PFSK-1 (cell line): ENCODE results near the gene ILDR2.

Source experiments
- FOXP2 ChIP-seq: optimal IDR thresholded peaks from 2 replicates; pipeline ENCODE3; 2011; ENCODE audit warnings: borderline replicate concordance, control low read depth, inconsistent platforms; ENCODE audit not compliant: insufficient read depth; ENCODE audit errors: extremely low read length, extremely low read depth
- POLR2AphosphoS5 ChIP-seq: IDR thresholded peaks from 2 replicates; pipeline ENCODE4 v1.6.1; 2012; ENCODE audit warnings: low read depth, mild to moderate bottlenecking, control low read depth, low read length, moderate library complexity
- SIN3A ChIP-seq: IDR thresholded peaks from 2 replicates; pipeline ENCODE4 v1.6.1; 2012; ENCODE audit warnings: mild to moderate bottlenecking, low read length, moderate library complexity, borderline replicate concordance; ENCODE audit not compliant: insufficient read depth
- TAF1 ChIP-seq: IDR thresholded peaks from 2 replicates; pipeline ENCODE4 v1.6.1; 2012; ENCODE audit warnings: low read length, control low read depth, borderline replicate concordance; ENCODE audit not compliant: insufficient read depth
- TF ChIP-seq, protein P1 (sequence below), 2 experiments: IDR thresholded peaks; 2 replicates each; pipeline versions ENCODE4 v1.6.1 to v1.8.0; 2011 to 2012; ENCODE audit warnings: low read depth in 2 of 2, low read length in 2 of 2, control low read depth in 1 of 2, inconsistent platforms in 1 of 2, mild to moderate bottlenecking in 1 of 2, moderate library complexity in 1 of 2; ENCODE audit not compliant: insufficient read depth in 1 of 2

The ILDR2 gene

DNA sequence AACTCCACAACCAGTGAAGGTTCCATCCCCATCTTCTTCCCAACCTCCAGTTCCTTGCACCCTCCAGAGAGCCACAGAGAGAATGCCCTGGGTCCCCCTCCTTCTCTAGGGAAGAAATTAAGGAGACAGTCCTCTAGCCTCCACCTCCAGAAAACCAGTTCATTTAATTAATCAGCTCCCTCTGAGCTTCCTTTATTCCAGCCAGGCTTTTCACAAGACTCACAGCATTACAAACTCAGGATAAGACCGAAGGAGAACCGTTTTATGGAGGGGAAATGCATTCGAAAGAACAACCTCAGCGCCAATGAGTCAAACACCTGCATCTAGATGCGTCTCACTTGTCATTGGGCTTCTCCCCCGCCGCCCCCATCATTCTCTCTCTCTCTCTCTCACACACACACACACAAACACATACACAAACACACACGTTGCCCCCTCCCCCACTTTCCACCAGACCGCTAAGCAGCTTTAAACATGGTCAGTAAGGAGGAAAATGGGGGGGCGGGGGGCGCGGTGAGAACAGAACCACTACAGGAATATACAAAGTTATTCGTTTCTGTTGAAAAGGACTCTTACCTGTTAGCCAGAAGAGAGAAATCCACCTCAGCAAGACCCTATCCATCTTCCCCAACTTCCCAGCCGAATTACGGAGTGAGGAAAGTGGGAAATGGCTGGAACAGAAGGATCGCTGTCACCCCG is 544 bp downstream of the ILDR2 start:
- TF ChIP-seq FOXP2 = no peak
- TF ChIP-seq TAF1 = no peak
- no peak for TF ChIP-seq POLR2AphosphoS5
- TF ChIP-seq SIN3A = no peak
- TF ChIP-seq, protein P1, sequence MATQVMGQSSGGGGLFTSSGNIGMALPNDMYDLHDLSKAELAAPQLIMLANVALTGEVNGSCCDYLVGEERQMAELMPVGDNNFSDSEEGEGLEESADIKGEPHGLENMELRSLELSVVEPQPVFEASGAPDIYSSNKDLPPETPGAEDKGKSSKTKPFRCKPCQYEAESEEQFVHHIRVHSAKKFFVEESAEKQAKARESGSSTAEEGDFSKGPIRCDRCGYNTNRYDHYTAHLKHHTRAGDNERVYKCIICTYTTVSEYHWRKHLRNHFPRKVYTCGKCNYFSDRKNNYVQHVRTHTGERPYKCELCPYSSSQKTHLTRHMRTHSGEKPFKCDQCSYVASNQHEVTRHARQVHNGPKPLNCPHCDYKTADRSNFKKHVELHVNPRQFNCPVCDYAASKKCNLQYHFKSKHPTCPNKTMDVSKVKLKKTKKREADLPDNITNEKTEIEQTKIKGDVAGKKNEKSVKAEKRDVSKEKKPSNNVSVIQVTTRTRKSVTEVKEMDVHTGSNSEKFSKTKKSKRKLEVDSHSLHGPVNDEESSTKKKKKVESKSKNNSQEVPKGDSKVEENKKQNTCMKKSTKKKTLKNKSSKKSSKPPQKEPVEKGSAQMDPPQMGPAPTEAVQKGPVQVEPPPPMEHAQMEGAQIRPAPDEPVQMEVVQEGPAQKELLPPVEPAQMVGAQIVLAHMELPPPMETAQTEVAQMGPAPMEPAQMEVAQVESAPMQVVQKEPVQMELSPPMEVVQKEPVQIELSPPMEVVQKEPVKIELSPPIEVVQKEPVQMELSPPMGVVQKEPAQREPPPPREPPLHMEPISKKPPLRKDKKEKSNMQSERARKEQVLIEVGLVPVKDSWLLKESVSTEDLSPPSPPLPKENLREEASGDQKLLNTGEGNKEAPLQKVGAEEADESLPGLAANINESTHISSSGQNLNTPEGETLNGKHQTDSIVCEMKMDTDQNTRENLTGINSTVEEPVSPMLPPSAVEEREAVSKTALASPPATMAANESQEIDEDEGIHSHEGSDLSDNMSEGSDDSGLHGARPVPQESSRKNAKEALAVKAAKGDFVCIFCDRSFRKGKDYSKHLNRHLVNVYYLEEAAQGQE (IDR thresholded peaks at IDR 0.05; ENCODE audit: insufficient read depth in 1 of 2, low read depth in 2 of 2, low read length in 2 of 2) = no peak

- TF ChIP-seq, protein P1 (IDR thresholded peaks at IDR 0.05; ENCODE audit: insufficient read depth in 1 of 2, low read depth in 2 of 2, low read length in 2 of 2) = no peak
- no peak for TF ChIP-seq TAF1
Observed at GRCh38 chr1:166972826-166973225, 2.5 kb downstream of the ILDR2 start.

- TF ChIP-seq TAF1 = no peak
- no peak for TF ChIP-seq FOXP2
- TF ChIP-seq POLR2AphosphoS5 = no peak
Observed at GRCh38 chr1:166972193-166972592, 3.1 kb downstream of the ILDR2 start.

DNA sequence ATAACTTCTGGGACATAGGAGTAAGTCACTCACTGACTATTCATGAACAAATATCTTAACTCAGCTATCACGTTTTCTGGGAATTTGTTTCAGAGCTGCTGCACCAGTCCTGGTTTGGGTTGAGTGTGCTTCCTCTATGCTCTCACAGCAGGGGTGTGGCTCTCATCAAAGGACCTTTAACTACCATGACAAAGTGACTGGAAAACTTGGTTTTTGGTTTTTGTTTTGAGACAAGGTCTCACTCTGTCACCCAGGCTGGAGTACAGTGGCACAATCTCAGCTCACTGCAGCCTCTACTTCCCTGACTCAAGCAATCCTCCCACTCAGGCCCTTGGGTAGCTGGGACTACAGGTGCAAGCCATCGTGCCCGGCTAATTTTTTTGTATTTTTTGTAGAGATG is 4.1 kb downstream of the ILDR2 start:
- no peak for TF ChIP-seq SIN3A
- no peak for TF ChIP-seq TAF1
- TF ChIP-seq, protein P1 (IDR thresholded peaks at IDR 0.05; ENCODE audit: insufficient read depth in 1 of 2, low read depth in 2 of 2, low read length in 2 of 2) = no peak

DNA sequence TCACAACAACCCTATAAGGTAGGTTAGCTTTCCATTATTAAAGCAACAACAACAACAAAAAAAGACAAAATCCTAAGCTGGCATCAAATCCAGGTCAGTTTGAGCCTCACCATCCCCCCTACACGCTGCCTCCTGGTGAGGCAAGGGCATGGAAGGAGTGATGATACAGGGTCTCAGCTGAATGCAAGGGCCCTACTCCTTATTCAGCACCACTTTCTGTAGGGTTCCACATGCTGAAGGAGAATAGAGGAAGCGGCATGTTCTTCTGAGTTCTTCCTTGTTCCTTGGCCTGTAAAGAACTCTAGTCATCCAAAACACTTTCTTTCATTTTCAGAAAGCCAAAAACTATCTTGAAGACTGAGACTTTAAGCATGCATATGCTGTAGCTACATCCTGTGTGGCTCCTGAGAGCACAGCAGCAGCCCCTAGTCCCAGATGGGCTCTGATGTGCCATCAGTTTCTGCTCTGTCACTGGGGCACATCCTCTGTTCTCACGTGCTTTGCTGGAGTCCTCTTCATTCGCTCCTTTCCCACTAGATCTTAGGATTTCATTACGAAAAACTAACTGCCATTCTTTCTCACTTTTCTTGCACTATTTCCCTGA is 6.2 kb downstream of the ILDR2 start:
- TF ChIP-seq SIN3A (no peak), POLR2AphosphoS5 (no peak), FOXP2 (no peak), TAF1 (no peak)
- TF ChIP-seq, protein P1 (IDR thresholded peaks at IDR 0.05; ENCODE audit: insufficient read depth in 1 of 2, low read depth in 2 of 2, low read length in 2 of 2) = no peak
